GM19395 (cell line): ENCODE data around the gene CASP3.

Source experiments
- ATAC-seq: cut with Tn5 transposase; IDR thresholded peaks from one replicate; pipeline ENCODE4 v1.9.1; 2021; ENCODE audit warnings: mild to moderate bottlenecking, moderate library complexity; ENCODE audit not compliant: unreplicated experiment

The CASP3 gene

GRCh38 chr4:184649026-184649970 lies at the start of gene CASP3, which contains the start of gene PRIMPOL:
Gene CASP3 (minus strand): TSS chr4:184649447. CDS start chr4:184638453, 10,994 bp downstream.
Gene PRIMPOL (plus strand): TSS chr4:184649738. CDS start chr4:184657141, 7,403 bp downstream.
- ATAC-seq: peak; percentile 79

- no peak for ATAC-seq
These were observed 48.7 kb upstream of the CASP3 start for GRCh38 chr4:184697956-184698355.

GRCh38 chr4:184695178-184695896 lies 46.1 kb upstream of the CASP3 start:
- no peak for ATAC-seq

GRCh38 chr4:184694412-184694956 lies 45.2 kb upstream of the CASP3 start:
- no peak for ATAC-seq

GRCh38 chr4:184693056-184693455 lies 43.8 kb upstream of the CASP3 start:
- no peak for ATAC-seq

GRCh38 chr4:184689681-184690080 lies 40.4 kb upstream of the CASP3 start:
- no peak for ATAC-seq

GRCh38 chr4:184688447-184688846 lies 39.2 kb upstream of the CASP3 start:
- ATAC-seq: no peak

GRCh38 chr4:184688005-184688404 lies 38.8 kb upstream of the CASP3 start:
- ATAC-seq: no peak

GRCh38 chr4:184684491-184685189 lies 35.4 kb upstream of the CASP3 start:
- no peak for ATAC-seq

- ATAC-seq: no peak
These were observed 32.7 kb upstream of the CASP3 start for GRCh38 chr4:184681916-184682315.

- no peak for ATAC-seq
These were observed 31.5 kb upstream of the CASP3 start for GRCh38 chr4:184680698-184681097.

- ATAC-seq: no peak
These were observed 26.7 kb upstream of the CASP3 start for GRCh38 chr4:184675821-184676492.

- no peak for ATAC-seq
These were observed 25.8 kb upstream of the CASP3 start for GRCh38 chr4:184675018-184675417.

- ATAC-seq: no peak
These were observed 24.8 kb upstream of the CASP3 start for GRCh38 chr4:184674011-184674410.

- no peak for ATAC-seq
These were observed 23.5 kb upstream of the CASP3 start for GRCh38 chr4:184672741-184673140.

GRCh38 chr4:184671101-184671500 lies 21.9 kb upstream of the CASP3 start:
- no peak for ATAC-seq

- ATAC-seq: no peak
These were observed 20.0 kb upstream of the CASP3 start for GRCh38 chr4:184669251-184669650.

GRCh38 chr4:184668511-184669114 lies 19.4 kb upstream of the CASP3 start:
- ATAC-seq: no peak

- ATAC-seq: no peak
These were observed 18.8 kb upstream of the CASP3 start for GRCh38 chr4:184668096-184668495.

GRCh38 chr4:184666670-184667069 lies 17.4 kb upstream of the CASP3 start:
- ATAC-seq: no peak
